ENCODE measurements around the gene ADAMTSL3. TPM values are rescaled to one million over a fixed set of nuclear protein-coding genes. Genes with fewer than 3 reads are reported as not detected.

The ADAMTSL3 gene
- total and polyA plus RNA-seq, 2 experiments from 2014 or later = 0.61 to 0.87 TPM

DNA sequence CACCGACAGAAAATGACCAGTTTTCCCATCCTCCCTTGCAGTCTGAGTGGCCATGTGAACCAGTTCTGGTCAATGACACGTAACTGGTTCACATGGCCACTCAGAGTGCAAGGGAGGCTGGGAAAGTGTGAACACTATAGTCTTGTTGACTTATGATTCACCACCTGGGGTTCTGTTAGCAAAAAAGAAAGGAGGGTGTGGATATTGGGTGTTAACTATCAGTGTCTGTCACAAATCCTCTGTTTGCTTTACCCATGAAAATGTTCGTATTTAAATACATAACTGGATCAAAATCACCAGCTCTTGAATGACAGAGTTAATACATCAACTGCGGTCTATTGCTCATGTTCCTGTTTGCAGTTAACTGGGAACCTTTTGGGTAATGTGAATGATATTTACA lies 92.3 kb downstream of the ADAMTSL3 start:
- no peaks in the 10 kb centered on the region for H3K36me3 ChIP-seq (ENCODE audit: insufficient read depth)
- H3K27ac ChIP-seq (ENCODE audit: low read depth) = no peak overlapping the region
- Mint-ChIP-seq H3K9me3 (no peaks in the 10 kb centered on the region; the same call in 1 of the 3 replicates), H3K27me3 (ENCODE audit: insufficient read depth, low read depth, poor library complexity) (peaks cover 1% of the 10 kb centered on the region), H3K27ac (no peak overlapping the region), H3K4me1 (no peaks in the 10 kb centered on the region), H3K36me3 (ENCODE audit: low read depth) (no peaks in the 10 kb centered on the region), H3K4me3 (no peak overlapping the region)
- H3K4me2 ChIP-seq = no peak overlapping the region
- H3K4me3 ChIP-seq = no peak overlapping the region
- no peak overlapping the region for H2AFZ ChIP-seq
- H3K27me3 ChIP-seq (ENCODE audit: insufficient read depth) = no peaks in the 10 kb centered on the region
- H3K9me2 ChIP-seq (ENCODE audit: insufficient read depth) = 0 out of 2 replicates have a peak, but pooled peaks cover 2% of the 10 kb centered on the region
- ATAC-seq (no peak), DNase-seq (ENCODE audit: low spot score) (no peak)
- H3K4me1 ChIP-seq (ENCODE audit: insufficient read depth) = no peaks in the 10 kb centered on the region
- TF ChIP-seq, protein P1, sequence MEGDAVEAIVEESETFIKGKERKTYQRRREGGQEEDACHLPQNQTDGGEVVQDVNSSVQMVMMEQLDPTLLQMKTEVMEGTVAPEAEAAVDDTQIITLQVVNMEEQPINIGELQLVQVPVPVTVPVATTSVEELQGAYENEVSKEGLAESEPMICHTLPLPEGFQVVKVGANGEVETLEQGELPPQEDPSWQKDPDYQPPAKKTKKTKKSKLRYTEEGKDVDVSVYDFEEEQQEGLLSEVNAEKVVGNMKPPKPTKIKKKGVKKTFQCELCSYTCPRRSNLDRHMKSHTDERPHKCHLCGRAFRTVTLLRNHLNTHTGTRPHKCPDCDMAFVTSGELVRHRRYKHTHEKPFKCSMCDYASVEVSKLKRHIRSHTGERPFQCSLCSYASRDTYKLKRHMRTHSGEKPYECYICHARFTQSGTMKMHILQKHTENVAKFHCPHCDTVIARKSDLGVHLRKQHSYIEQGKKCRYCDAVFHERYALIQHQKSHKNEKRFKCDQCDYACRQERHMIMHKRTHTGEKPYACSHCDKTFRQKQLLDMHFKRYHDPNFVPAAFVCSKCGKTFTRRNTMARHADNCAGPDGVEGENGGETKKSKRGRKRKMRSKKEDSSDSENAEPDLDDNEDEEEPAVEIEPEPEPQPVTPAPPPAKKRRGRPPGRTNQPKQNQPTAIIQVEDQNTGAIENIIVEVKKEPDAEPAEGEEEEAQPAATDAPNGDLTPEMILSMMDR (conservative IDR thresholded peaks at IDR 0.05; ENCODE audit: low read depth in 2 of 2) = no peak
- TF ChIP-seq EZH2 (IDR thresholded peaks at IDR 0.05; ENCODE audit: low read depth, unreplicated experiment) (no peak), STAT1 (IDR thresholded peaks at IDR 0.05; ENCODE audit: unreplicated experiment) (no peak), JUNB (IDR thresholded peaks at IDR 0.05; ENCODE audit: unreplicated experiment) (no peak), CREB1 (CRISPR knock-in tag; IDR thresholded peaks at IDR 0.05; ENCODE audit: low read depth) (no peak), NANOG (IDR thresholded peaks at IDR 0.05; ENCODE audit: borderline replicate concordance) (no peak), ZNF114 (CRISPR knock-in tag; IDR thresholded peaks at IDR 0.05) (no peak), ZNF331 (CRISPR knock-in tag; IDR thresholded peaks at IDR 0.05; ENCODE audit: low read depth) (no peak), POLR2AphosphoS5 (IDR thresholded peaks at IDR 0.05; ENCODE audit: low read depth) (no peak), EZH2phosphoT487 (IDR thresholded peaks at IDR 0.05; ENCODE audit: unreplicated experiment) (no peak)
- TF ChIP-seq, protein P2, sequence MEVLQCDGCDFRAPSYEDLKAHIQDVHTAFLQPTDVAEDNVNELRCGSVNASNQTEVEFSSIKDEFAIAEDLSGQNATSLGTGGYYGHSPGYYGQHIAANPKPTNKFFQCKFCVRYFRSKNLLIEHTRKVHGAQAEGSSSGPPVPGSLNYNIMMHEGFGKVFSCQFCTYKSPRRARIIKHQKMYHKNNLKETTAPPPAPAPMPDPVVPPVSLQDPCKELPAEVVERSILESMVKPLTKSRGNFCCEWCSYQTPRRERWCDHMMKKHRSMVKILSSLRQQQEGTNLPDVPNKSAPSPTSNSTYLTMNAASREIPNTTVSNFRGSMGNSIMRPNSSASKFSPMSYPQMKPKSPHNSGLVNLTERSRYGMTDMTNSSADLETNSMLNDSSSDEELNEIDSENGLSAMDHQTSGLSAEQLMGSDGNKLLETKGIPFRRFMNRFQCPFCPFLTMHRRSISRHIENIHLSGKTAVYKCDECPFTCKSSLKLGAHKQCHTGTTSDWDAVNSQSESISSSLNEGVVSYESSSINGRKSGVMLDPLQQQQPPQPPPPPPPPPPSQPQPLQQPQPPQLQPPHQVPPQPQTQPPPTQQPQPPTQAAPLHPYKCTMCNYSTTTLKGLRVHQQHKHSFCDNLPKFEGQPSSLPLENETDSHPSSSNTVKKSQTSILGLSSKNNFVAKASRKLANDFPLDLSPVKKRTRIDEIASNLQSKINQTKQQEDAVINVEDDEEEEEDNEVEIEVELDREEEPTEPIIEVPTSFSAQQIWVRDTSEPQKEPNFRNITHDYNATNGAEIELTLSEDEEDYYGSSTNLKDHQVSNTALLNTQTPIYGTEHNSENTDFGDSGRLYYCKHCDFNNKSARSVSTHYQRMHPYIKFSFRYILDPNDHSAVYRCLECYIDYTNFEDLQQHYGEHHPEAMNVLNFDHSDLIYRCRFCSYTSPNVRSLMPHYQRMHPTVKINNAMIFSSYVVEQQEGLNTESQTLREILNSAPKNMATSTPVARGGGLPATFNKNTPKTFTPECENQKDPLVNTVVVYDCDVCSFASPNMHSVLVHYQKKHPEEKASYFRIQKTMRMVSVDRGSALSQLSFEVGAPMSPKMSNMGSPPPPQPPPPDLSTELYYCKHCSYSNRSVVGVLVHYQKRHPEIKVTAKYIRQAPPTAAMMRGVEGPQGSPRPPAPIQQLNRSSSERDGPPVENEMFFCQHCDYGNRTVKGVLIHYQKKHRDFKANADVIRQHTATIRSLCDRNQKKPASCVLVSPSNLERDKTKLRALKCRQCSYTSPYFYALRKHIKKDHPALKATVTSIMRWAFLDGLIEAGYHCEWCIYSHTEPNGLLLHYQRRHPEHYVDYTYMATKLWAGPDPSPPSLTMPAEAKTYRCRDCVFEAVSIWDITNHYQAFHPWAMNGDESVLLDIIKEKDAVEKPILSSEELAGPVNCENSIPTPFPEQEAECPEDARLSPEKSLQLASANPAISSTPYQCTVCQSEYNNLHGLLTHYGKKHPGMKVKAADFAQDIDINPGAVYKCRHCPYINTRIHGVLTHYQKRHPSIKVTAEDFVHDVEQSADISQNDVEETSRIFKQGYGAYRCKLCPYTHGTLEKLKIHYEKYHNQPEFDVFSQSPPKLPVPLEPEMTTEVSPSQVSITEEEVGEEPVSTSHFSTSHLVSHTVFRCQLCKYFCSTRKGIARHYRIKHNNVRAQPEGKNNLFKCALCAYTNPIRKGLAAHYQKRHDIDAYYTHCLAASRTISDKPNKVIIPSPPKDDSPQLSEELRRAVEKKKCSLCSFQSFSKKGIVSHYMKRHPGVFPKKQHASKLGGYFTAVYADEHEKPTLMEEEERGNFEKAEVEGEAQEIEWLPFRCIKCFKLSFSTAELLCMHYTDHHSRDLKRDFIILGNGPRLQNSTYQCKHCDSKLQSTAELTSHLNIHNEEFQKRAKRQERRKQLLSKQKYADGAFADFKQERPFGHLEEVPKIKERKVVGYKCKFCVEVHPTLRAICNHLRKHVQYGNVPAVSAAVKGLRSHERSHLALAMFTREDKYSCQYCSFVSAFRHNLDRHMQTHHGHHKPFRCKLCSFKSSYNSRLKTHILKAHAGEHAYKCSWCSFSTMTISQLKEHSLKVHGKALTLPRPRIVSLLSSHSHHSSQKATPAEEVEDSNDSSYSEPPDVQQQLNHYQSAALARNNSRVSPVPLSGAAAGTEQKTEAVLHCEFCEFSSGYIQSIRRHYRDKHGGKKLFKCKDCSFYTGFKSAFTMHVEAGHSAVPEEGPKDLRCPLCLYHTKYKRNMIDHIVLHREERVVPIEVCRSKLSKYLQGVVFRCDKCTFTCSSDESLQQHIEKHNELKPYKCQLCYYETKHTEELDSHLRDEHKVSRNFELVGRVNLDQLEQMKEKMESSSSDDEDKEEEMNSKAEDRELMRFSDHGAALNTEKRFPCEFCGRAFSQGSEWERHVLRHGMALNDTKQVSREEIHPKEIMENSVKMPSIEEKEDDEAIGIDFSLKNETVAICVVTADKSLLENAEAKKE (CRISPR knock-in tag; IDR thresholded peaks at IDR 0.05) = no peak
- TF ChIP-seq, protein P3, sequence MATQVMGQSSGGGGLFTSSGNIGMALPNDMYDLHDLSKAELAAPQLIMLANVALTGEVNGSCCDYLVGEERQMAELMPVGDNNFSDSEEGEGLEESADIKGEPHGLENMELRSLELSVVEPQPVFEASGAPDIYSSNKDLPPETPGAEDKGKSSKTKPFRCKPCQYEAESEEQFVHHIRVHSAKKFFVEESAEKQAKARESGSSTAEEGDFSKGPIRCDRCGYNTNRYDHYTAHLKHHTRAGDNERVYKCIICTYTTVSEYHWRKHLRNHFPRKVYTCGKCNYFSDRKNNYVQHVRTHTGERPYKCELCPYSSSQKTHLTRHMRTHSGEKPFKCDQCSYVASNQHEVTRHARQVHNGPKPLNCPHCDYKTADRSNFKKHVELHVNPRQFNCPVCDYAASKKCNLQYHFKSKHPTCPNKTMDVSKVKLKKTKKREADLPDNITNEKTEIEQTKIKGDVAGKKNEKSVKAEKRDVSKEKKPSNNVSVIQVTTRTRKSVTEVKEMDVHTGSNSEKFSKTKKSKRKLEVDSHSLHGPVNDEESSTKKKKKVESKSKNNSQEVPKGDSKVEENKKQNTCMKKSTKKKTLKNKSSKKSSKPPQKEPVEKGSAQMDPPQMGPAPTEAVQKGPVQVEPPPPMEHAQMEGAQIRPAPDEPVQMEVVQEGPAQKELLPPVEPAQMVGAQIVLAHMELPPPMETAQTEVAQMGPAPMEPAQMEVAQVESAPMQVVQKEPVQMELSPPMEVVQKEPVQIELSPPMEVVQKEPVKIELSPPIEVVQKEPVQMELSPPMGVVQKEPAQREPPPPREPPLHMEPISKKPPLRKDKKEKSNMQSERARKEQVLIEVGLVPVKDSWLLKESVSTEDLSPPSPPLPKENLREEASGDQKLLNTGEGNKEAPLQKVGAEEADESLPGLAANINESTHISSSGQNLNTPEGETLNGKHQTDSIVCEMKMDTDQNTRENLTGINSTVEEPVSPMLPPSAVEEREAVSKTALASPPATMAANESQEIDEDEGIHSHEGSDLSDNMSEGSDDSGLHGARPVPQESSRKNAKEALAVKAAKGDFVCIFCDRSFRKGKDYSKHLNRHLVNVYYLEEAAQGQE (IDR thresholded peaks at IDR 0.05; ENCODE audit: unreplicated experiment) = no peak
- TF ChIP-seq, protein P4, sequence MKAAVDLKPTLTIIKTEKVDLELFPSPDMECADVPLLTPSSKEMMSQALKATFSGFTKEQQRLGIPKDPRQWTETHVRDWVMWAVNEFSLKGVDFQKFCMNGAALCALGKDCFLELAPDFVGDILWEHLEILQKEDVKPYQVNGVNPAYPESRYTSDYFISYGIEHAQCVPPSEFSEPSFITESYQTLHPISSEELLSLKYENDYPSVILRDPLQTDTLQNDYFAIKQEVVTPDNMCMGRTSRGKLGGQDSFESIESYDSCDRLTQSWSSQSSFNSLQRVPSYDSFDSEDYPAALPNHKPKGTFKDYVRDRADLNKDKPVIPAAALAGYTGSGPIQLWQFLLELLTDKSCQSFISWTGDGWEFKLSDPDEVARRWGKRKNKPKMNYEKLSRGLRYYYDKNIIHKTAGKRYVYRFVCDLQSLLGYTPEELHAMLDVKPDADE (IDR thresholded peaks at IDR 0.05) = no peak
- no peaks in the 10 kb centered on the region for H3K79me2 ChIP-seq (replicated peaks; ENCODE audit: insufficient read depth)
- H3F3A ChIP-seq (replicated peaks; ENCODE audit: low read depth) = no peaks in the 10 kb centered on the region
- no peaks in the 10 kb centered on the region; the same call in 1 of the 2 replicates for H4K20me1 ChIP-seq (replicated peaks; ENCODE audit: insufficient read depth)
